DOHH2 (cell line): ENCODE results near the gene ZSCAN22.

Source experiments
- H3F3A ChIP-seq: fragments of 200-600 bp; sonication (generic), shearing (Covaris generic); 2 replicates; pipeline ENCODE4 v1.6.0; 2016; ENCODE audit warnings: antibody characterized with exemption, mild to moderate bottlenecking; ENCODE audit not compliant: control insufficient read depth, insufficient read depth
- H3K27ac ChIP-seq: fragments of 200-600 bp; sonication (generic); 2 replicates; pipeline ENCODE4 v1.5.1; 2014; ENCODE audit warnings: low read depth, mild to moderate bottlenecking, low read length, moderate library complexity
- H3K27me3 ChIP-seq: fragments of 200-600 bp; sonication (generic); 2 replicates; pipeline ENCODE4 v1.6.1; 2014; ENCODE audit warnings: mild to moderate bottlenecking, low read length, mixed read lengths; ENCODE audit not compliant: control insufficient read depth
- H3K36me3 ChIP-seq: fragments of 200-600 bp; sonication (generic); 2 replicates; pipeline ENCODE4 v1.6.1; 2014; ENCODE audit warnings: mild to moderate bottlenecking, low read length, moderate library complexity, mixed read lengths; ENCODE audit not compliant: control insufficient read depth
- H3K4me1 ChIP-seq: fragments of 200-600 bp; sonication (generic); 2 replicates; pipeline ENCODE4 v1.6.1; 2014; ENCODE audit warnings: mild to moderate bottlenecking, low read length, mixed read lengths; ENCODE audit not compliant: control insufficient read depth
- H3K4me2 ChIP-seq: fragments of 200-600 bp; sonication (generic); 2 replicates; pipeline ENCODE4 v1.6.0; 2014; ENCODE audit warnings: mild to moderate bottlenecking, low read length, moderate library complexity
- H3K4me3 ChIP-seq: fragments of 200-600 bp; sonication (generic); 2 replicates; pipeline ENCODE4 v1.5.1; 2014; ENCODE audit warnings: mild to moderate bottlenecking, low read length, mixed read lengths
- H3K79me2 ChIP-seq: fragments of 200-600 bp; sonication (generic); 2 replicates; pipeline ENCODE4 v1.6.1; 2014; ENCODE audit warnings: mild to moderate bottlenecking, low read length, mixed read lengths; ENCODE audit not compliant: control insufficient read depth
- H3K9me2 ChIP-seq: fragments of 200-600 bp; sonication (generic); replicated peaks from 2 replicates; pipeline ENCODE4 v1.6.1; 2014; ENCODE audit warnings: mild to moderate bottlenecking, low read length, mixed read lengths; ENCODE audit not compliant: control insufficient read depth
- H3K9me3 ChIP-seq: fragments of 200-600 bp; sonication (generic); 2 replicates; pipeline ENCODE4 v1.6.1; 2014; ENCODE audit warnings: antibody characterized with exemption, low read length, mixed read lengths; ENCODE audit not compliant: control insufficient read depth, insufficient read depth
- H4K20me1 ChIP-seq: fragments of 200-600 bp; sonication (generic); 2 replicates; pipeline ENCODE4 v1.6.0; 2014; ENCODE audit warnings: low read depth, mild to moderate bottlenecking, antibody characterized with exemption, low read length, moderate library complexity; ENCODE audit not compliant: control insufficient read depth, insufficient read depth
- CTCF ChIP-seq: fragments of 200-600 bp; sonication (generic); IDR thresholded peaks from one replicate; pipeline ENCODE4 v1.5.1; 2014; ENCODE audit warnings: antibody characterized with exemption, mild to moderate bottlenecking, low read depth, low read length; ENCODE audit not compliant: poor library complexity, severe bottlenecking
- EZH2phosphoT487 ChIP-seq: fragments of 200-600 bp; sonication (generic); IDR thresholded peaks from 2 replicates; pipeline ENCODE4 v1.6.1; 2017; ENCODE audit warnings: borderline replicate concordance, mild to moderate bottlenecking, antibody characterized with exemption, low read length, moderate library complexity, mixed read lengths

The ZSCAN22 gene

GRCh38 chr19:58356766-58357480, 30.1 kb downstream of the ZSCAN22 start:
- Histone ChIP-seq H3K4me3 (peak overlapping the region; percentile 39; the same call in 1 of the 2 replicates), H3K36me3 (peaks cover 1% of the 10 kb centered on the region; the same call in 1 of the 2 replicates), H3K9me2 (no peaks in the 10 kb centered on the region), H3K27me3 (peaks cover 5% of the 10 kb centered on the region; the same call in 1 of the 2 replicates), H3K27ac (no peak overlapping the region), H3K9me3 (no peaks in the 10 kb centered on the region), H4K20me1 (no peaks in the 10 kb centered on the region), H3K4me1 (peaks cover 17% of the 10 kb centered on the region), H3K79me2 (peaks cover 7% of the 10 kb centered on the region), H3K4me2 (peak overlapping the region; percentile 50), H3F3A (peaks cover 6% of the 10 kb centered on the region; the same call in 1 of the 2 replicates)
- TF ChIP-seq CTCF = no peak
- no peak for TF ChIP-seq EZH2phosphoT487

- H3K79me2 ChIP-seq = peaks cover 10% of the 10 kb centered on the region
- H3K9me2 ChIP-seq = no peaks in the 10 kb centered on the region
- H3K4me2 ChIP-seq = no peak overlapping the region
- H3K4me3 ChIP-seq = no peak overlapping the region
- TF ChIP-seq CTCF (no peak), EZH2phosphoT487 (no peak)
- H3K9me3 ChIP-seq = no peaks in the 10 kb centered on the region
- peaks cover 6% of the 10 kb centered on the region; the same call in 1 of the 2 replicates for H3F3A ChIP-seq
- no peak overlapping the region for H3K27ac ChIP-seq
- H3K4me1 ChIP-seq = peaks cover 19% of the 10 kb centered on the region
- H3K27me3 ChIP-seq = peaks cover 5% of the 10 kb centered on the region; the same call in 1 of the 2 replicates
- peaks cover 3% of the 10 kb centered on the region; the same call in 1 of the 2 replicates for H3K36me3 ChIP-seq
- no peaks in the 10 kb centered on the region for H4K20me1 ChIP-seq
Observed at GRCh38 chr19:58357481-58358145, 30.8 kb downstream of the ZSCAN22 start.

DNA sequence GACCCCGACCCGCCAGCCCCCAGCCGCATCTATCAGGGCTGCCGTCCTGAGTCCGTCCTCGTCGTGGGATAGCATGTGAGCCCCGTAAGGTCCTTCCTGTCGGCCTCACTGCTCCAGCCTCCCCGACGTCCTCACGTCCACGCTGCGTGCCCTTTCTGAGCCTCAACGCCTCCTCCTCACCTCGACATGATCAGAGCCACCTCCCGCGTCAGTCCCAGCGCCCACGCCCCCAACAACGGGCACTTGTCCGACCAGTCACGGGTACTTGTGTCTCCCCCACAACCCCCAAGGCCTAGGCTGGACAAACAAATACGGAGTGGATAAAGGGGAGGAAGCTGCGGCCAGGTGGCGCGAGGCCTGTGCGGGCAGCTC, 35.1 kb downstream of the ZSCAN22 start:
- TF ChIP-seq EZH2phosphoT487 (no peak), CTCF (no peak)
- Histone ChIP-seq H3K4me1 (peaks cover 16% of the 10 kb centered on the region), H3K9me3 (no peaks in the 10 kb centered on the region), H3K79me2 (peaks cover 10% of the 10 kb centered on the region), H3K27me3 (peaks cover 1% of the 10 kb centered on the region; the same call in 1 of the 2 replicates), H3K4me2 (peak overlapping the region; percentile 99), H3K9me2 (no peaks in the 10 kb centered on the region), H3F3A (peaks cover 6% of the 10 kb centered on the region; the same call in 1 of the 2 replicates), H3K4me3 (peak overlapping the region; percentile 99), H4K20me1 (no peaks in the 10 kb centered on the region), H3K27ac (peak overlapping the region; percentile 63), H3K36me3 (peaks cover 3% of the 10 kb centered on the region; the same call in 1 of the 2 replicates)
